ENCODE data around the gene FRMPD1.

FRMPD1 gene

DNA sequence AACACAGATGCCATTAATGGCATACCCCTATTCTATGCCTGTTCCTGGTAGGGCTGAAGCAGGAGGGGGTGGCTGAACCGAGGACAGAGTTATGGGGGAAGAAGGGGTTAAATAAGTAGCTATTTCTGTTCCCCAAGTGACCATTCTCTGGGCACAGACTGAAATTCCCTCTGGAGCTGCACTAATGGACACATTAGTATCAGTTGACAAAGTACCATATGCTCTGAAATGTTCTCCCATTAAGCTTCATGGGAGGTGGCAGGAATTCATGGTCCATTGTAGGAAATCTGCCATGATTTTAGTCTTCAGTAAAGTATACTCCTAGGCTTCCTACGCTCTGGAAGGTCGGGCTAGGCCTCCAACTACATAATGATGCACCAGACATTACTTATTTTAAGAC, 10.5 kb upstream of the FRMPD1 start:
- no peak for DNase-seq (ENCODE audit: low spot score)
- TF ChIP-seq, protein P1, sequence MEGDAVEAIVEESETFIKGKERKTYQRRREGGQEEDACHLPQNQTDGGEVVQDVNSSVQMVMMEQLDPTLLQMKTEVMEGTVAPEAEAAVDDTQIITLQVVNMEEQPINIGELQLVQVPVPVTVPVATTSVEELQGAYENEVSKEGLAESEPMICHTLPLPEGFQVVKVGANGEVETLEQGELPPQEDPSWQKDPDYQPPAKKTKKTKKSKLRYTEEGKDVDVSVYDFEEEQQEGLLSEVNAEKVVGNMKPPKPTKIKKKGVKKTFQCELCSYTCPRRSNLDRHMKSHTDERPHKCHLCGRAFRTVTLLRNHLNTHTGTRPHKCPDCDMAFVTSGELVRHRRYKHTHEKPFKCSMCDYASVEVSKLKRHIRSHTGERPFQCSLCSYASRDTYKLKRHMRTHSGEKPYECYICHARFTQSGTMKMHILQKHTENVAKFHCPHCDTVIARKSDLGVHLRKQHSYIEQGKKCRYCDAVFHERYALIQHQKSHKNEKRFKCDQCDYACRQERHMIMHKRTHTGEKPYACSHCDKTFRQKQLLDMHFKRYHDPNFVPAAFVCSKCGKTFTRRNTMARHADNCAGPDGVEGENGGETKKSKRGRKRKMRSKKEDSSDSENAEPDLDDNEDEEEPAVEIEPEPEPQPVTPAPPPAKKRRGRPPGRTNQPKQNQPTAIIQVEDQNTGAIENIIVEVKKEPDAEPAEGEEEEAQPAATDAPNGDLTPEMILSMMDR (IDR thresholded peaks at IDR 0.05): no peak
- no peak overlapping the region for H3K4me3 ChIP-seq
- no peak overlapping the region for H3K27ac ChIP-seq

DNA sequence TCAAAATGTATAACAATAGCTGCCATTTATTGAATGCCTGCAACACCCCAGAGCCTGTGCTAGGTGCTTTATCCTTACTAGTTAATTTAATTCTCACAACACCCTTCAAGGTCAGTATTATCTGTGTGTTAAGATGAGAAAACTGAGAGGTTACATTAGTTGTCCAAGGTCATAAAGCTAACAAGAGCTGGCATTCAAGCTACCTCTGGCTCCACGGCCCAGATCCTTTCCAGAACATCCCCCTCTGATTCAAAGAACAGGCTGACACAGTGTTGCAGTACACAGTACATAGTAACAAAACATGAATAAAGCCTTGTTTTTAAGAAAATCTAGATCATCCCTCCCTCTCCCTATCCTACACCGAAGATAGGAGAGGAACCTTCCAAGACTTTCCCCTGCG, 9.4 kb upstream of the FRMPD1 start:
- no peak overlapping the region for H3K27ac ChIP-seq
- DNase-seq (ENCODE audit: low spot score): no peak
- TF ChIP-seq, protein P1 (IDR thresholded peaks at IDR 0.05): no peak
- H3K4me3 ChIP-seq: no peak overlapping the region

DNA sequence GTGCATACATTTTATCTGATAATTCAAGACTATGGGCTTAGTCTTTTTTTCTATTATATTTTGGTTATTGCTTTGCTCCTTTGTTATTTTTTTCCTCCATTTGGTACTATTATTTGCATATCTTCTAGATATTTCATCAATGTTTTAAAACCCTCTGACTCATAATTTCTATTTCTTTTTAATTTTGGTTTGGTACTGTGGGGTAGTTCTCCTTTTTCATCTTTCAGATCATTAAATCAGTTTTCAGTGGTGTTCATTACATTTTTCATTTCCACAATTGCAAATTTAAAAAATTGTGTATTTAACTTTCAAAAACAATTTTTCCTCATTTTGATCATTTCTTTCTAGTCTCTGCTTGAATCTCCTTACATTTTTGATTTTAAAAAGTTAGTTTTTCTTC, 7.5 kb upstream of the FRMPD1 start:
- TF ChIP-seq, protein P1 (IDR thresholded peaks at IDR 0.05): no peak
- no peak overlapping the region for H3K27ac ChIP-seq
- DNase-seq (ENCODE audit: low spot score): no peak
- H3K4me3 ChIP-seq: no peak overlapping the region

DNA sequence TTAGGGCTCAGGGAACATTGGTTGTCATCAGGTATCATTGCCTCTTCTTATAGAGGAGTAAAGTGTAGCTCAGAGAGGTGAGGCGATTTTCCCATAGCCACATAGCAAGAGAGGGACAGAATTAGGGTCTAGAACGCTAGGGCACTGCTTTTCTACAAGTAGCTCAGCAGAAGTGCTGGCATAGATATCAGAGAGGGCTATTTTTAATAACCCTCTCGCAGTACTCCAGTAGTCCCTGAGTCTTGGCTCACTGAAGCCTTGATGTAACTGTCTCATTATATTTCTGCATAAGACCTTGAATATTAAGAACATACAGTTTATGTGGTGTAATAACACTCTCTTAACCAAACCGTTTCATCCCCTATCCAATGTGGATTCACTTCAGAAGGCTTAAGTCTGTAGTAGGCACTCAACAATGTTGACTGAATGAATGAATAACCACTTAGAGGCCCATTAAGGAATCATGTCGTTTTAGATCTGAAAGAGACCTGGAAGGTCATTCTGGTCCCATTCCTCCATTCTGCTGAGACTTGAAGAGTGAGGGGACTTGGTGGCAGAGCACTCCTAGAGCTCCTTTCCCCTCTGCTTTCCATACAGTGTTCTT, 4.7 kb upstream of the FRMPD1 start:
- Histone ChIP-seq H3K4me3 (no peak overlapping the region), H3K27ac (no peak overlapping the region)
- TF ChIP-seq, protein P1 (IDR thresholded peaks at IDR 0.05): no peak
- no peak for DNase-seq (ENCODE audit: low spot score)

DNA sequence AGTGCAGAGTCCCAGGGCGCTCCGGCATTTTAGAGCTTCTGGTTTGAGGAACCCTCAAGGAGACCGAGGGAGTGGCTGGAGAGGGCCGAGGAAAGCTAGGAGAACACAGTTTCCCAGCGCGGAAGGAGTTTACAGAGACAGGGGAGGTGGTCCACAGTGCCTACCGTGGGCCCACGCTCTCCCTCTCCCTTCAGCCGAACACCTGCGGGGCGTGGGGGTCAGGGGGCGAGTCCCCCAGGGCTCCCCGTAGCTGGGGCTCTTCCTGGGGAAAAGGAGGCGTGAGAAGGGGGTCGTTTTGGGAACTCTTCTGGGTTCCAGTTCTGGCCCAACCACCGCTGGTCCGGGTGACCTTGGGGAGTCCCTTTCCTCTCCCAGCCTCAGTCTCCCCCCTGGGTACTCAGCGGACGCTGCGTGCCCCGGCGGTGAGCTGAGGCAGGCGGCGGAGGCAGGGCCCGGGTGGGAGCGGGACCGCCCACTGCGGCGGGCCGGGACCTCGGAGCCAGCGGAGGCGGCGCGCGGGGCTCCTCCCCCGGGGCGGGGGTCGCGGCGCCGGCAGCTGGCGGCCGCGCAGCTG, 368 bp upstream of the FRMPD1 start:
- DNase-seq (ENCODE audit: low spot score): no peak
- Histone ChIP-seq H3K4me3 (peak overlapping the region; percentile 77), H3K27ac (no peak overlapping the region)
- TF ChIP-seq, protein P1 (IDR thresholded peaks at IDR 0.05): no peak

DNA sequence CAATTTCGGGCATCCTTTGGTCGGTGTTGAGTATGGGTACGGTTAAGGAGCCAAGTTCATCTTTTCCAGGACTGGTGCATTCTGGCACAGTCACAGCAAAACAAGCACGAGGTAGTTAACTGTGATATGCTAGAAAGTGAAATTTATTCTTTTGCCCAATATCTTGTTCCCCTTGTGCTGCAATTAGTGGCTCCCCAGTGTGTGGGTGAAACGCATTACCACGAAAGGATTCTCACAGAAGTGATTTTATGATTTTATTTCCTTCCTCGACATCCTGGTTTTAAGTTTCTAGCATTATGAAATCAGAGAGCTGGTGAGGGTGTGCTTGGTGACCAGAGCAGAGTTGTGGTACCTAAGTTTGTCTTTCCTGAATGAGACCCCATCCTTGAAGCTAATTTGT, 1.5 kb downstream of the FRMPD1 start:
- TF ChIP-seq, protein P1 (IDR thresholded peaks at IDR 0.05): no peak
- H3K4me3 ChIP-seq: no peak overlapping the region
- no peak for DNase-seq (ENCODE audit: low spot score)

DNA sequence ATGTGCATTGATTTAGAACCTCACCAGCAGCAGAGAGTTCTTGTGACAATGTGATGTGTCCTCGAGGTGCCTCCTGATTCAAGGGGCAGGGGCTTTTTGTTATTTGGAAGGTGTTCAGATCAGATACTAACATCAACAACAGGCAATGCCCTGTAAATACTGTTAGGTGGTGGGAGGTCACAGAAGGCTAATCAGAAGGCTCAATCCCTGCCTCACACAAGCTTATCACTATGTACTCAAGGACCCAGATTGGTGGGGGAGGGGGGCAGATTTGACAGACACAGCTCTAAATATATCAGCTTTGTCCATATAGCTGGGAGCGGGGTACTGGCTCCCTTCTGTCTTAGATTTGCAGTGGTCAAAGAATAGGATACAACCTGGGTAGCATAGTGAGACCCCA, 2.6 kb downstream of the FRMPD1 start:
- TF ChIP-seq, protein P1 (IDR thresholded peaks at IDR 0.05): no peak
- Histone ChIP-seq H3K27ac (no peak overlapping the region), H3K4me3 (no peak overlapping the region)
- DNase-seq (ENCODE audit: low spot score): no peak

More for the DNA sequence above, 1.5 kb downstream of the FRMPD1 start:
- no peak overlapping the region for H3K27ac ChIP-seq

All from coronary artery (tissue), 2 donors.